Occipital lobe (tissue), 2 donors: ENCODE results near the gene TNFSF8. TPM values are rescaled to one million over a fixed set of nuclear protein-coding genes. Genes with fewer than 3 reads are reported as not detected.

ENCODE experiments used
- DNase-seq: peaks from one replicate; lab custom pipeline; 2025; lab: John Stamatoyannopoulos, UW
- total RNA-seq: library from RNA; depleted of rRNA; stranded (reverse); fragments of >200 nt; gene quantifications from one replicate; pipeline ENCODE4 v1.2.3, GENCODE V29; 2014

Gene TNFSF8, protein sequence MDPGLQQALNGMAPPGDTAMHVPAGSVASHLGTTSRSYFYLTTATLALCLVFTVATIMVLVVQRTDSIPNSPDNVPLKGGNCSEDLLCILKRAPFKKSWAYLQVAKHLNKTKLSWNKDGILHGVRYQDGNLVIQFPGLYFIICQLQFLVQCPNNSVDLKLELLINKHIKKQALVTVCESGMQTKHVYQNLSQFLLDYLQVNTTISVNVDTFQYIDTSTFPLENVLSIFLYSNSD
- 1.1 TPM for total RNA-seq

DNA sequence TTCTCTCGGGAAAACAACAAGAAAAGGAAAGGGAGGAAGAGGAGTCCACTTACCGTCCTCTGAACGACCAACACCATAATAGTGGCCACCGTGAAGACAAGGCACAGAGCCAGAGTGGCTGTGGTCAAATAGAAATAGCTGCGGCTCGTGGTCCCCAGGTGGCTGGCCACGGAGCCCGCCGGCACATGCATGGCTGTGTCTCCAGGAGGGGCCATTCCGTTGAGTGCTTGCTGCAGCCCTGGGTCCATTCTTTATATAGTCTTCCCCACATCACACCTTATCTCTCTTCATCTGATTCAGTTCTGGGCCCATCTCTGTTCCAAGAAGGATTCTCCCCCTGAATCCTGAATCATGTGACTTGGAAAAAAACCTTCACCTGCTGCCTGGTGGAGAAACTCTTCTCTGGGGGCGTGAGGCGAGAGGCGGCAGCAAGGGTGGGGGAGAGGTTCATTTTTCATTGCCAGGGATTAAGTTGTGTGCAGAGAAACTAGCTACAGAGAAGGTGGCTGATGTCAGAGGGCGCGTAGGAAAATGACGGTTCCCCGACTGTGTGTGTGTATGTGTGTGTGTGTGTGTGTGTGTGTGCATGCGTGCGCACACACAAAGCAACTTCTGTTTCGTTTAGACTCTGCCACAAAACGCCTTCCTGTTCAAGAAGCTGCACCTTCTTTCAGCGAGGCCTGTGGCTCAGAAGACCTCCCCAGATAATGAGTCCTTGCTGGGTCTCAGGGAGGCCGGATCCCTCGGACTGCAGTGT lies at the start of gene TNFSF8:
TNFSF8 (minus strand) TSS at position 536 of the 757 bp plus-strand sequence; CDS start at position 248, 288 bp downstream.
- no peak for DNase-seq

DNA sequence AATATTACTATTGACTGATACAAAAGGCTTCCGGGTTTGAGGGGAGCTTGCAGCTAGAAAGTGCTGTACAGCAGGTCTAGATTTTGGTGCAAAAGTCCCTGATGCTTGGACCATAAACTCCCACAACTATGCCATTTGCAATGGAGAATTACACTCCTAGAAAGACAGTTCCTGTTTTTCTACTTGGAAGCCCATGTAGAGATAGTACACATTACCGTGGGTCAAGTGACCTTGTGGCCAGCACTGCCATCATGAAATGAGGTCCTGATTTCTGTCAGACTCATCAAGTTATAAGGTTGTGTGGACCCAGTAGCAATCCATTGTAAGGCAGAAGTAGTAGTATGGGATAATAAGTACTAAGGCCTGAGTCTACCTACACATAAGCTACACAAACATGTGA lies 42.8 kb upstream of the TNFSF8 start:
- DNase-seq, result no peak

- DNase-seq, result no peak
These were observed 42.2 kb upstream of the TNFSF8 start for GRCh38 chr9:114972510-114973136.

DNA sequence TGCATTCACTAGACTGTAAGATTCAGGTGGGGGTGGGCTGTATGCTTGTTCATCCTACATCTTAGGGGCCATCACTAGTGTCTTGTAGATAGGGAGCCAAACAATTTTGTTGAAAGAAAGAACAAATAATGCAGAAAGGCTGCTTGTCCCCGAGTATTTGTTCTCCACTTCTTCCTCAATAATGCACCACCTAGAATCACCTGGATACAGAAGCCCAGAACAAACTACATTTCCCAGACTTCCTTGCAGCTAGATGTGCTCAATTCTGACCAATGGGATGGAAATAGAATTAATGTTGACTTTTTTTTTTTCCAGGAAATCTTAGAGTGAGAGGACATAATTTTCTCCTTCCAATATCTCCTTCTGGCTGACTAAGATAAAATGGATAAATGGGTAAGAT lies 38.9 kb upstream of the TNFSF8 start:
- DNase-seq, result no peak

GRCh38 chr9:114968671-114969070 lies 38.3 kb upstream of the TNFSF8 start:
- no peak for DNase-seq

GRCh38 chr9:114965564-114965963 lies 35.2 kb upstream of the TNFSF8 start:
- no peak for DNase-seq

DNA sequence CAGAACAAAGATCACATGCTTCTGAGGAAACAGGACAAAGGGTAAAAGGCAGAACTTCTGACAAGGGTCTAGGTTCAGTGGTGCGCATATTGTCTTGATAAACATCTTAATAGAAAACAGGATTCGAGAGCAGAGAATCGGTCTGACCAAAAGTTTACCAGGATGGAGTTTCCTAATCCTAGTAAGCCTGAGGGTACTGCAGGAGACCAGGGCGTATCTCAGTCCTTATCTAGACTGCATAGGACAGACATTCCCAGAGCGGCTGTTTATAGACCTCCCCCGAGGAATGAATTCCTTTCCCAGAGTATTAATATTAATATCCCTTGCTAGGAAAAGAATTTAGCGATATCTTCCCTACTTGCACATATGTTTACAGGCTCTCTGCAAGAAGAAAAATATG lies 32.4 kb upstream of the TNFSF8 start:
- DNase-seq, result no peak

- DNase-seq, result no peak
These were observed 29.9 kb upstream of the TNFSF8 start for GRCh38 chr9:114960276-114960675.

- no peak for DNase-seq
These were observed 28.4 kb upstream of the TNFSF8 start for GRCh38 chr9:114958844-114959235.

GRCh38 chr9:114958021-114958843 lies 27.8 kb upstream of the TNFSF8 start:
- DNase-seq, result peak; percentile 4

DNA sequence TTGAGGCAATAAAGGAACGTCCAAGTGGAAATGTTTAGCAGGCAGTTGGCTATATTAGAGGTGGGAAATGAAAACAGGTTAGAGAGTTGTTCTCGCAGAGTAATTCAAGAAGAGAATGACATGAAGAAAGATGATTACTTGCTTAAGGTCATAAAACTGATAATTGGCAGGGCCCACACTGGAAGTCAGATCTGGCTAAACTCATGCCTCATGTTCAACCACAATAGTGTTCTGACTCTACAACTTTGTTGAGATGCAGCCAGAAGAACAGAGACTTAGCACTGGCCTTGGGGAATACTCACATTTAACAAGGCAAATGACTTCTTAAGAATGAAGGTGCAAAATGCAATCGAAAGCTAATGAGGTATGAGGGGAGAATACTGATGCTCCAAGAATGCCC lies 27.2 kb upstream of the TNFSF8 start:
- DNase-seq, result no peak

DNA sequence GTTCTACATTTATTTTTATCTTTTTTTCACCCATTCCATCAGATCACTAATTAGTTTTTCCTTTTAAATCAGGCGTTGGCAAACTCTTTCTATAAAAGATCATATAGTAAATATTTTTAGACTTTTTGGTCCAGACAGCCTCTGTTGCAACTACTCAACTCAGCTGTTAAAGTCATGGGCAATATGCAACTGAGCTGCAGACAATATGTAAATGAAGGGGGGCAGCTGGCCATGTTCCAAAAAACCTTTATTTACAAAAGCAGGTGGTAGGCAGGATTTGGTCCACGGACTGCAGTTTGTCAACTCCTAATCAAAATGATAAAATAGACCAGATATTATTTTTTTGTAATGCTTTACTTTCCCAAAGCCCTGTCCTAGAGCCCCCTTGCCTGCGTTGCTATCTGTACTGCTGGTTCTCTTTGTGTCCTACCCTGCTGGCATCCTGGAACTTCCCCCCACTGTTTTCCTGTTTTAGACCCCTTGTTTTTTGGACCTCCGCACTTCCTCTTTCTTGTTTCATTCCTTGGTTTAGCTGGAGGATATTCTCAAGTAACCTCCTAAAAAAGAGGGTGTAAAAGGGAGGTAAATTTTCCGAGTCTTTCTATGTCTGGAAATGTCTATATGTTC lies 24.7 kb upstream of the TNFSF8 start:
- no peak for DNase-seq

DNA sequence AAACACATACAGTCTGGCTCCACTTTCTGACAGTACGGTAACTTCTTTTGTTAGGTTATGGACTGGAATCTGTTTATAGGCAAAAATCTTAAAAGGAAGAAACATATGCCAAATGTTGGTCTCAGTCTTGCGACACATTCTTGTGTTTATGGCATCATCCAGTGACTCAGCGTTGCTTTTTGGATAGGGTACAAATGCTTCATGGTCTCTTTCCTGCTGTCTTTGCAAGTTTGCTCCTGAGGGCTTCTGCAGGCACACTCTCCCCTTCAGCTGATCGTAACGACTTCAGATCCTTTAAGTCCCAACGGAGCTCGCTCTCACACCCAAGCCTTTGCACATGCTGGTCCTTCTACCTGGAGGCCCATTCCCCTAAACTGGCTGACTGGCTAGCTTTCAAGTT lies 23.6 kb upstream of the TNFSF8 start:
- DNase-seq, result peak; percentile 6

DNA sequence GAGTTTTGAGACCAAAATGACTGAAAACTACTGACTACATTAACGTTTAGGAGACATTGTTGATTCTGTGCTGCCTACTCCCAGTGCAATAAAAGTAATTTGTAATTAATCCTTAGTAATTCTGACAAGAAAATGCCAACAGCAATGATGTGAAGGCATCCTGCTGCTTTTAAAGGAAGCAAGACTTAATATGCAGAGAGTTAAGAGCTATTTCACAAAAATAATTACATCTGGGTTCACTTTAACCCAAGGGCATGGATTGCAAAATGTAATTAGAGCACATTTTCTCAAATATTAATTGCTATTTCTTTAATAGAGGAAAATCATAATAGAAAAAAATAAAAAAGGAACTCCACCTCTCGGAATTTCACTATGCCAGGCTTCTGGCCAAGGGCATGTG lies 22.7 kb upstream of the TNFSF8 start:
- no peak for DNase-seq

- no peak for DNase-seq
These were observed 20.4 kb upstream of the TNFSF8 start for GRCh38 chr9:114950761-114951160.

- DNase-seq, result no peak
These were observed 16.7 kb upstream of the TNFSF8 start for GRCh38 chr9:114947058-114947457.

GRCh38 chr9:114945616-114946412 lies 15.4 kb upstream of the TNFSF8 start:
- DNase-seq, result no peak

DNA sequence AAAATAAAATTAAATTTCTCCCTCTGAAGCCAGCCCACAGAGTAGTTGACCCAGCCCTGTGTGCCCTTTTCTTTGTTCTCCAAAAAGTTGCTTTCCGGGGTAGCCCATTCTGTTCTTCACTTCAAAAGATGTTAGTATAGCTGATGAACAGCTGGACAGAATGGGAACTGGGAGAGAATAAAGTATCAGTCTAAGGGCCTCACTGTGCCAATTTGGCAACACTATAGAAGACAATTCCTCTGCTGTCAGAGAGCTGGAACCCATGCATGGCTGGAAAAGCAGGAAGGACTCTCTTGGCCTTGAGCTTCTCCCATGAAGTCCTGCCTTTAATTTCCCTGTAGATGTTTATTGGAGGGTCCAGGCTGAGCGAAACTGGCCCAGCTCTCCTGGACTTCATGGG lies 11.0 kb upstream of the TNFSF8 start:
- no peak for DNase-seq

GRCh38 chr9:114938687-114939575 lies 8.5 kb upstream of the TNFSF8 start:
- no peak for DNase-seq

GRCh38 chr9:114937516-114937915 lies 7.1 kb upstream of the TNFSF8 start:
- no peak for DNase-seq
